ENCODE results near the gene HRH3.

HRH3 gene

DNA sequence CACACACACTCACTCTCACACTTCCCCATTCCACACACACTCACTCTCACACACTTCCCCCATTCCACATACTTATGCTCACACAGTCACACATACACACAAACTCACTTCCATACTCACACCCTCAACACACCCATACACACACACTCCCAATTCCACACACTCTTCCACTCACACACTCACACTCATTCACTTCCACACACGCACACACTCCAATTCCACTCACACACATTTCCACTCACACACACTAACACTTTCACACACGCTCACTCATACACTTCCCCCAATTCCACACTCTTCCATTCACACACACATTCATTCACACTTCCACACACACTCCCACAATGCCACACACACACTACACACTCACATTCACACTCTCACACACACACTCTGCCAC is 10.2 kb upstream of the HRH3 start:
- TF ChIP-seq POLR2A (IDR thresholded peaks at IDR 0.05; ENCODE audit: low read depth, low read length): no peak
- DNase-seq (ENCODE audit: insufficient read length, low spot score): no peak
- FAIRE-seq: no peak

DNA sequence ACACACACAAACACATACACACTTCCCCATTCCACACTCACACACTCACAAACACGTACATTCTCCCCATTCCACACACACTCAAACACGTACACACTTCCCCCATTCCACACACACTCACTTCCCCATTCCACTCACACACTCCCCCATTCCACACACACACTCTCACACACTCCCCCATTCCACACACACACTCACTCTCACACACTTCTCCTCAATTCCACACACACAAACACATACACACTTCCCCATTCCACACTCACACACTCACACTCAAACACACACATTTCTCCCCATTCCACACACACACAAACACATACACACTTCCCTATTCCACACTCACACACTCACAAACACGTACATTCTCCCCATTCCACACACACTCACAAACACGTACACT is 9.6 kb upstream of the HRH3 start:
- no peak for TF ChIP-seq POLR2A (IDR thresholded peaks at IDR 0.05; ENCODE audit: low read depth, low read length)
- DNase-seq (ENCODE audit: insufficient read length, low spot score): no peak
- FAIRE-seq: no peak

DNA sequence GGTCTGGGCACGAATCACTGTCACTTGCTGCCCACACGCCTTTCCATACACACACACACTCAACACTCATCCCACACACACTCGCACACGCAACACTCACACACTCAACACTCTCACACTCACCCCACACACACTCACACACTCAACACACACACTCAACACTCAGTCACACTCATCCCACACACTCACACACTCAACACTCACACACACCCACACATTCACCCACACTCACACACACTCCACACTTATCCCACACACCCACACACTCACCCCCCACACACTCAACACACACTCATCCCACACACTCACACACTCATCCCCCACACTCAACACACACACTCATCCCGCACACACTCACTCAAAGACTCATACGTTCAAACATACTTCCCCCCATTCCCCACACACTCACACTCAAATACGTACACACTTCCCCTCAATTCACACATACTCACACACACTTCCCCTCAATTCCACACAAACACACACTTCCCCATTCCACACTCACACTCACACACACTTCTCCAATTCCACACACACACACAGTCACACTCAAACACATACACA is 9.0 kb upstream of the HRH3 start:
- no peak for TF ChIP-seq POLR2A (IDR thresholded peaks at IDR 0.05; ENCODE audit: low read depth, low read length)
- FAIRE-seq (no peak), DNase-seq (ENCODE audit: insufficient read length, low spot score) (no peak)

DNA sequence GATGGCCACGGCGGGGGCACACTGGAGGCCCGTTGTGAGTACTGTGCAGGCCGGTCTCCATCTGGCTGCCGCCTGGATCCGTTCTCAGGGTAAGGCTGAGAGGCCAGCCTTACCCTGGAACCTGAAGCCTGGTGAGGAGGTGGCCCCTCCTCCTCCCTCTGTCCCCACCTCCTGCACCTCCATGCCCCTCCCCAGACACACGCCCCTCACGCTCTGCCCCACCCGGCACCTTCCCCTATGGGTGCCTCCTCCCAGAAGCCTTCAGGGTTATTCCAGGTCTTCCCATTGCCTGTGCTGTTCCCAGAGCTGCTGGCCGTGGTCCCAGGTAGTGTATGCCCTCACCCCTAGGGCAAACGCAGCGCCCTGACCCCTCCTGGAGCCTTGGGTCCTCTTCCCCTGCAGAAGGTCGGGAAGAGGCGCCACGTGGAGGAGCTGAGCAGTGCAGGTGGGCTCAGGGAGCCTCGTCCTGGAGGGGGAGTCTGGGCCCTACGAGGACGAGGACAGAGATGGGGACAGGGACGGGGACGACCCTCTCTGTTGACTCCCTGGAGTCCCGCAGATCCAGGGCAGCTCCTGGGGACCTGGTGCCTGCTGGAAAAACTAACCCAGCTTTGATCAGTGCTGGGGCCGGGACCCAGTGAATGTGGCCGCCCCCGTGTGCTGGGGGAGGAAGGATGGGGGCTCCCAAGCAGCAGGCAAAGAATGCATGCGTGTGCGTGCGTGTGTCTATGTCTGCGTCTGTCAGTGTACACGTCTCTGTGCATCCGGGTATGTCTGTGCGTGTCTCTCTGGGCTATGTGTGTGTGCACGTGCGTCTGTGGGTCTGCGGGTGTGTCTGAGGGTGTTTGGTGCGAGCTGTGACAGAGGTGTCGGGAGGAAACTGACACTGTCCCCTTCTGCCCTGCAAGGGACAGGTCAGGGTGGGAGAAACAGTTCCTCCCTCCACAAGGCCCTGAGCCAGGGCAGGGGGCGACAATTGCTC is 8.2 kb upstream of the HRH3 start:
- no peak for FAIRE-seq
- no peak for TF ChIP-seq POLR2A (IDR thresholded peaks at IDR 0.05; ENCODE audit: low read depth, low read length)
- DNase-seq (ENCODE audit: insufficient read length, low spot score): no peak

DNA sequence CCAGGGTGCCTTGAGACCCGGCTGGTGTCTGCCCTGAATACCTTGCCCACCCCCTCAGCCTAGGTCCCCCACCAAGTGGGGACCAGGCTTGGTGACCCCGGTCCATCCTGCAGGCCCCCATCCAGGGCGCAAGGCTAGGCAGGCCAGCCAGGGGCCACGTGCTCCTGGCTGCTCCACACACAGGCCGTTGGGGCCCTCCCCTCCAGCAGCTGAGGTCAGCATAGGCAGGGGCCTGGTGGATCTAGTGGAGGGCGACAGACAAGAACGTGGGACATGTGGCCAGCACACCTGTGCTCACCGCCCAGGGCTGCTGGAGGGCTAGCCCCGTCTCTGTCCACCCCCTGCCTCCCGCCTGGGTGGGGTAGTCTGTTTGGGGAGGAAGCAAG is 7.5 kb upstream of the HRH3 start:
- FAIRE-seq (no peak), DNase-seq (ENCODE audit: insufficient read length, low spot score) (no peak)

DNA sequence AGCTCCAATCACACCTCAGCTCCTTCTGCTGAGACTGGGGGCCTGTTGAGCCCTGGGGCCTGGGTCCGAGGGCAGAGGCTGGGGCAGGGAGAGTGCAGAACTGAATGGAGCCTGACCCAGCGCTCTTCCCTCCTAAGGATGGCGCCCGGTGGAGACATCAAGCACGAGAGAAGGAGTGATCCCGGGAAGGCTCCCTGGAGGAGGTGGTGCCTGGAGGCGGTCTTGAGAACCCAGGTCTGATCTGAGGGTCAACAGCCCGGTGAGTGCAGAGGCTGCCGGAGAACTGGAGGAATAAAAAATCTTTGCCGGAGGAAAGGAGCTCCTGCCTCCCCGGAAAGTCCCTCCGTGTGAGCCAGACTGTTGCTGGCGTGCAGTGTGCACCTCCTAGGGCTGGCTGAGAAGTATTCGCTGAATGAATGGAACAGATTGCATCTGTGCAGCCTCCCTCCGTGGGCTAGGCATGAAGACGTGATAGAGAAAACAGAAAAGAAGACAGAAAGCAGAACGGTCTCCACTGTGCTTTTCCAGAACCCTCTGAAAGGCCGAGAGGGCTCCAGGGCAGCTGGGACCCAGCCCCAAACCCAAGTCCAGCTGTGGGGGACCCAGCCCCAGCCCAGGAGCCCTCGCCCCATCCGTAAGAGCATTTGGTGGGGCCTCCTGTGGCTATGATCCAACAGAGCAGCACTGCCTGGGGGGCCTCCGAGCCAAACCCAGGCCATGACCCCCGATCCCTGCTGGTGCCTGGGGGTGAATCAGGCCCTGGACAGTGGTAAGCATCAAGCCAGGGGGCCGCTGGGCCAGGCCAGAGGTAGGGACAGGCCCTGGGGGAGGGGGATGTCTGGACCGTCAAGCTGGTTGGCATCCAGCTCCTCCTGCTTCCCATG is 6.9 kb upstream of the HRH3 start:
- FAIRE-seq: no peak

More for the DNA sequence above, 7.5 kb upstream of the HRH3 start:
- no peak for TF ChIP-seq POLR2A (IDR thresholded peaks at IDR 0.05; ENCODE audit: low read depth, low read length)

DNA sequence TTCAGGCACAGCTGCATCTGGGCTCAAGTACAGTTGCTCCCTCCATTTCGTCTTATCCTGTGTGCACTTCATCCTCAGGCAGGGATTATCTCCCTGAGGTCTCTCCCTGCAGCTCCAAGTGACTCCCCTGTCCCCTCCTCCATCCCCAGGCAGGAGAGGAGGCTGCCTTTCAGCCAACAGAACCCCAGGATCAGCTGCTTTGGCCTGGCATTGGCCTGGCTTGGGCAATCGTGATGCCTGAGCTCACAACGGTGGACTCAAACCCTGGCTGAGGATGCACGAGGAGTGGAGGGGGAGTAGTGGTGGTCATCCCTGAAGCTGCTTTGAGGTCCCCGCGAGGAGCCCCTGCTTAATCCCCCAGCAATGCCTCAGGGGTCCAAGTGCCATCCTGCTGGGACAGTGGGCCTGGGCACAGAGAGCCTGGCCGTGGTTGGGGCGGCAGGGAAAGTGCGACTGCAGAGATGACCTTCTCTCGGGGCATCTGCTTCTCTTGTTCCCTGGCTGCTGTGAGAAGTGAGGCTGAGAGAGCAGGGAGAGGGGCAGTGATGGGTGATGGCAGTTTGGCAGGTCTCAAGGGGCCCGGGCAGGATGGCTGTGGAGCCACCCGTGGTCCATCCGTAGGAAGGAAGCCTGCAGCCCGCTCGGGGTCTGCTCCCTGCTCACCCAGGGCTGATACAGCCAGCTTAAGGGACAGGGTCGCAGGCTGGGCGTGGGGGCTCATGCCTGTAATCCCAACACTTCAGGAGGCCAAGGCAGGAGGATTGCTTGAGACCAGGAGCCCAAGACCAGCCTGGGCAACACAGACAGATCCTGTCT is 6.0 kb upstream of the HRH3 start:
- FAIRE-seq (no peak), DNase-seq (ENCODE audit: insufficient read length, low spot score) (no peak)
- no peak for TF ChIP-seq POLR2A (IDR thresholded peaks at IDR 0.05; ENCODE audit: low read depth, low read length)

More for the DNA sequence above, 6.9 kb upstream of the HRH3 start:
- TF ChIP-seq POLR2A (IDR thresholded peaks at IDR 0.05; ENCODE audit: low read depth, low read length): no peak
- no peak for DNase-seq (ENCODE audit: insufficient read length, low spot score)

DNA sequence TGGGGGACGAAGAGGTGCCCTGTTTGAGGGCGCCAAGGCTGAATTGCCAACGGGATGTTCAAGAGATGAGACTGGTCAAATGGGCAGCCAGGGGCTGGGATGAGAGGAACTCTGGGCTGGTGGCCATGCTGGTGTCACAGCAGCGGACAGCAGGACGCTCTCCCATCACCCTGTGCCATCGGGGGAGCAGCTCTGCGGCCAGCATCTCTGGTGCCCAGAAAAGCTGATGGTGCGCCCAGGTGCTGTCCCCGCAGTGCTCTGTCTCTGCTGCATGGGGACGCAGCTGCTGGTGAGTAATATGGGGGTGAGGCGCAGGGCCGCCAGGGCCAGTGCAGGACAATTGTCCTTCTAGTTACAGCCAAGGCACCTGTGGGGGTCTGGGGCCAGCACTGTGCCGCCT is 4.9 kb upstream of the HRH3 start:
- no peak for TF ChIP-seq POLR2A (IDR thresholded peaks at IDR 0.05; ENCODE audit: low read depth, low read length)
- no peak for FAIRE-seq

DNA sequence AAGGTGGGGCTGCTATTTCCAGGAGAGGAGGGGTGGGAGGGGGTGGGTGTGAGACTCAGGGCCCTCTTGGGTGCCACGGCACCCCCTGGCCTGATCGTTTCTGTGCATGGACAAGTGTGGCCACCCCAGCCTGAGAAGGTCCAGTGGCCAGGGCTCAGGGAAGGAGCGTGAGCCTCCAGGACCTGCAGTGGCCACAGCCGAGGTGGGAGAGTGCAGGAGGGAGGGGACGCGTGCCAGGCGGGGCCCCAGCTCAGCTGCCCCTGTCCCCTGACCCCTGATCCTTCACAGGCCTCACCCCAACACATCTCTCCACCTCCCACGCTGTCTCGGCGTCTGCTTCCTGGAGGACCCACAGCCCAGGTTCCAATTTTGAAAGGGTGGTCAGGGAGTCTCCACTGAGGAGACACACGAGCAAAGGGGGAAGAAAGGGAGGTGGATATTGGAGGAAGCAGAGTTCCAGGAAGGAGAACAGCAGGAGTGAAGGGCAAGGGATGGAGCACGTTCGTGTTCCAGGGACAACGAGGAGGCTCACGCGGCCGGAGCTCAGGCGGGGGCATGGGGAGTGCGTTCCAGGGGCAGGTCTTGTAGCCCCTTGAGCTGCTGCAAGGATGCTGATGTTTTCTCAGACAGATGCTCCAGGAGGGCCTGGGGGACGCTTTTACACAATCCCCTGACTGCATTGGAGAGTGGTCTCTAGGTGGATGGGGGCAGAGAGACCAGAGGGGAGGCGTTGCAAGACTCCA is 4.2 kb upstream of the HRH3 start:
- TF ChIP-seq POLR2A (IDR thresholded peaks at IDR 0.05; ENCODE audit: low read depth, low read length): no peak
- FAIRE-seq: no peak
- DNase-seq (ENCODE audit: insufficient read length, low spot score): no peak

More for the DNA sequence above, 4.9 kb upstream of the HRH3 start:
- no peak for DNase-seq (ENCODE audit: insufficient read length, low spot score)

DNA sequence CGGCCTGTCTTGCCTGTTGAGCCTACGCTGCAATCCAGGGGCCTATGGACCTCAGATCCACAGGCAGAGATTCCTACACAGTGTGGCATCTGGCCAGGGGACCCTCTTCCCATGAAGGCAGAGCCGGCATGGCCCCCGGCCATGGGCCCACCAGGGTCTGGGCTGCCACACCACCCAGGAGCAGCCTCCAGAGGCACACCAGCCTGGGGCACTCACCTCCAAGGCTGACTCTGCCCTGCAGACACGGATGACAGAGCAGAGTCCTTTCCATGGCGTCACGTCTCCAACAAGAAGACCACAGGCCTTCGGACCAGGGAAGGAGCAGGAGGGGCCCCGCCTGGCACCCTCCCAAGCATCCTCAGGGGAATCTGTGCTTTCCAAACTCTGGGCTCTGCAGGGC is 3.5 kb upstream of the HRH3 start:
- no peak for FAIRE-seq
- TF ChIP-seq POLR2A (IDR thresholded peaks at IDR 0.05; ENCODE audit: low read depth, low read length): no peak
- DNase-seq (ENCODE audit: insufficient read length, low spot score): no peak

DNA sequence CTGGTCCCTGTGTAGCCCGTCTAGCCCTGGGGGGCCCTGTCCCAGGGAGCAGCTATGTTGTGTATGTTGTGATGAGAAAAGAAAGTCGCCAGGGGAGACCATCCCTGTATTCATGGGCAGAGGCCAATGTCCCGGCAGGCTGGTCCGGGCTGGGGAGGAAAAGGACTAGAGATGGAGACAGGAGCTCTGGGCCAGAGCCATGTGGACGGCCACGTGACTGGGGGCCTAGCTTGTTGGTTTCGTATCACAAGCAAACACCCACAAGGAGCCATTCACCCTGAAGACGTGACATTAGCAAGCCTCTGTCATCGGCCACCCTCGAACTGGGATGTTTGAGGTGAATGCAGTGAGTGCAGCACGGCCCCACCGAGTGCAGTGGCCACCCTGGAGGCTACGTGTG is 2.9 kb upstream of the HRH3 start:
- DNase-seq (ENCODE audit: insufficient read length, low spot score) (no peak), FAIRE-seq (no peak)
- TF ChIP-seq POLR2A (IDR thresholded peaks at IDR 0.05; ENCODE audit: low read depth, low read length): no peak

DNA sequence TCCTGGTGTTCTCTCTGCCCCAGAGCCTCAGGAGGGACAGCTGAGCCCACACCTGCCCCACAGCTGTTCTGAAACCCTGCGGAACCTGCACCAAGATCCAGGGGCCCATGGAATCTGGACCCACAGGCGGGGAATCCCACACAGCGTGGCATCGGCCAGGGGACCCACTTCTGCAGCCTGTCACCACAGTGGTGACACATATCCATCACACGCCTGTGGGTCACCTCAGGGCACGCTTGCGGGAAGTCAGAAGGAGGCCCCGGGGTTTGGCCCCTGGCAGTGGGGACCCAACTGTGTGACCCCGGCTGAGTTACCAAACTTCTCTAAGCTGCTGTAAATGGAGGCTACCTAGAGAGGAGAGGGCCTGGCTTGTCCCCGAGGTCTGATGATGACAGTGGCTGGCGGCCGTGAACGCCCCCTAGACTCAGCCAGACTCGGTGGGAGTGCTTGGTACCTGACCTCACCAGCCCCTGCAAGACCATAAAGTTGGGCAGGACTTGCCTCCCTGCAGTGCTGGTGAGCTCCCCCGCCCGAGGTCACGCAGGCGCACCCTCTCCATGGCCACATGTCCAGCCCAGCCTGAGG is 2.3 kb upstream of the HRH3 start:
- no peak for TF ChIP-seq POLR2A (IDR thresholded peaks at IDR 0.05; ENCODE audit: low read depth, low read length)
- FAIRE-seq (no peak), DNase-seq (ENCODE audit: insufficient read length, low spot score) (no peak)
